ENCODE measurements around the gene ISCA2. TPM values are rescaled to one million over a fixed set of nuclear protein-coding genes. Genes with fewer than 3 reads are reported as not detected.

Gene ISCA2
- total RNA-seq, 1 donor from 2014 or later, result 21.2 TPM

GRCh38 chr14:74504874-74505720 lies 11.5 kb downstream of the ISCA2 start:
- Histone ChIP-seq H3K4me3 (ENCODE audit: insufficient read depth, low read depth, low read length) (no peak overlapping the region), H3K27me3 (ENCODE audit: insufficient read depth, low read length) (no peaks in the 10 kb centered on the region), H3K79me2 (ENCODE audit: insufficient read depth, low read length) (no peaks in the 10 kb centered on the region), H3K9me3 (ENCODE audit: insufficient read depth, low read depth, low read length) (no peaks in the 10 kb centered on the region), H3K9ac (ENCODE audit: low read length) (no peak overlapping the region), H3K4me2 (ENCODE audit: low read length) (no peak overlapping the region), H4K20me1 (ENCODE audit: insufficient read depth, low read length) (peaks cover 7% of the 10 kb centered on the region), H2AFZ (ENCODE audit: low read depth, low read length) (no peak overlapping the region), H3K36me3 (ENCODE audit: insufficient read depth, low read length) (peaks cover 28% of the 10 kb centered on the region), H3K4me1 (ENCODE audit: insufficient read depth, low read length) (peaks cover 10% of the 10 kb centered on the region), H3K27ac (ENCODE audit: low read depth, low read length) (no peak overlapping the region)
- no peak for TF ChIP-seq CTCF (IDR thresholded peaks at IDR 0.05; ENCODE audit: insufficient read depth, low read depth, low read length)
- no peak for TF ChIP-seq EZH2 (IDR thresholded peaks at IDR 0.05; ENCODE audit: insufficient read depth, low read length)
- peaks cover 28% of the 10 kb centered on the region for H3K36me3 Mint-ChIP-seq (ENCODE audit: low read depth, unreplicated experiment)
- DNase-seq (ENCODE audit: low read depth) (no peak), FAIRE-seq (no peak)
- H3K9me3 Mint-ChIP-seq (ENCODE audit: unreplicated experiment), result peaks cover 3% of the 10 kb centered on the region
- peaks cover 8% of the 10 kb centered on the region for H3K4me1 Mint-ChIP-seq (ENCODE audit: low read depth, unreplicated experiment)
- H3K4me3 Mint-ChIP-seq (ENCODE audit: unreplicated experiment), result no peak overlapping the region
- H3K27ac Mint-ChIP-seq (ENCODE audit: unreplicated experiment), result no peak overlapping the region
- H3K27me3 Mint-ChIP-seq (ENCODE audit: low read depth, unreplicated experiment), result peaks cover 5% of the 10 kb centered on the region

- peaks cover 7% of the 10 kb centered on the region for H4K20me1 ChIP-seq (ENCODE audit: insufficient read depth, low read length)
- no peak for DNase-seq (ENCODE audit: low read depth)
- no peaks in the 10 kb centered on the region for H3K79me2 ChIP-seq (ENCODE audit: insufficient read depth, low read length)
- Mint-ChIP-seq H3K27me3 (ENCODE audit: low read depth, unreplicated experiment) (peaks cover 5% of the 10 kb centered on the region), H3K36me3 (ENCODE audit: low read depth, unreplicated experiment) (peaks cover 33% of the 10 kb centered on the region), H3K27ac (ENCODE audit: unreplicated experiment) (no peak overlapping the region), H3K4me1 (ENCODE audit: low read depth, unreplicated experiment) (peaks cover 11% of the 10 kb centered on the region), H3K9me3 (ENCODE audit: unreplicated experiment) (peaks cover 3% of the 10 kb centered on the region), H3K4me3 (ENCODE audit: unreplicated experiment) (no peak overlapping the region)
- no peak overlapping the region for H2AFZ ChIP-seq (ENCODE audit: low read depth, low read length)
- no peak for FAIRE-seq
- H3K9me3 ChIP-seq (ENCODE audit: insufficient read depth, low read depth, low read length), result no peaks in the 10 kb centered on the region
- no peak overlapping the region for H3K4me3 ChIP-seq (ENCODE audit: insufficient read depth, low read depth, low read length)
- H3K36me3 ChIP-seq (ENCODE audit: insufficient read depth, low read length), result peaks cover 26% of the 10 kb centered on the region
- H3K4me2 ChIP-seq (ENCODE audit: low read length), result no peak overlapping the region
- no peaks in the 10 kb centered on the region for H3K27me3 ChIP-seq (ENCODE audit: insufficient read depth, low read length)
- H3K27ac ChIP-seq (ENCODE audit: low read depth, low read length), result no peak overlapping the region
- TF ChIP-seq EZH2 (IDR thresholded peaks at IDR 0.05; ENCODE audit: insufficient read depth, low read length) (no peak), CTCF (IDR thresholded peaks at IDR 0.05; ENCODE audit: insufficient read depth, low read depth, low read length) (no peak)
- H3K4me1 ChIP-seq (ENCODE audit: insufficient read depth, low read length), result peaks cover 17% of the 10 kb centered on the region
- no peak overlapping the region for H3K9ac ChIP-seq (ENCODE audit: low read length)
Measured at GRCh38 chr14:74505831-74506230, 12.3 kb downstream of the ISCA2 start.

GRCh38 chr14:74506411-74506851 lies 12.9 kb downstream of the ISCA2 start:
- Histone ChIP-seq H3K79me2 (ENCODE audit: insufficient read depth, low read length) (no peaks in the 10 kb centered on the region), H3K36me3 (ENCODE audit: insufficient read depth, low read length) (peaks cover 26% of the 10 kb centered on the region), H3K4me3 (ENCODE audit: insufficient read depth, low read depth, low read length) (no peak overlapping the region), H3K9ac (ENCODE audit: low read length) (no peak overlapping the region), H3K4me1 (ENCODE audit: insufficient read depth, low read length) (peaks cover 21% of the 10 kb centered on the region), H2AFZ (ENCODE audit: low read depth, low read length) (no peak overlapping the region), H3K9me3 (ENCODE audit: insufficient read depth, low read depth, low read length) (no peaks in the 10 kb centered on the region), H3K4me2 (ENCODE audit: low read length) (no peak overlapping the region), H4K20me1 (ENCODE audit: insufficient read depth, low read length) (peaks cover 6% of the 10 kb centered on the region), H3K27ac (ENCODE audit: low read depth, low read length) (no peak overlapping the region), H3K27me3 (ENCODE audit: insufficient read depth, low read length) (no peaks in the 10 kb centered on the region)
- H3K27me3 Mint-ChIP-seq (ENCODE audit: low read depth, unreplicated experiment), result peaks cover 8% of the 10 kb centered on the region
- peaks cover 3% of the 10 kb centered on the region for H3K9me3 Mint-ChIP-seq (ENCODE audit: unreplicated experiment)
- H3K36me3 Mint-ChIP-seq (ENCODE audit: low read depth, unreplicated experiment), result peaks cover 37% of the 10 kb centered on the region
- DNase-seq (ENCODE audit: low read depth) (no peak), FAIRE-seq (no peak)
- H3K27ac Mint-ChIP-seq (ENCODE audit: unreplicated experiment), result no peak overlapping the region
- H3K4me3 Mint-ChIP-seq (ENCODE audit: unreplicated experiment), result no peak overlapping the region
- peaks cover 16% of the 10 kb centered on the region for H3K4me1 Mint-ChIP-seq (ENCODE audit: low read depth, unreplicated experiment)
- TF ChIP-seq EZH2 (IDR thresholded peaks at IDR 0.05; ENCODE audit: insufficient read depth, low read length), result no peak
- TF ChIP-seq CTCF (IDR thresholded peaks at IDR 0.05; ENCODE audit: insufficient read depth, low read depth, low read length), result no peak

Measured in astrocyte (in vitro differentiated cells and primary cell).